NCI-H1436 treated with DMSO at 0.1 percent for 48 hours (cell line): ENCODE measurements around the gene STK11.
"Not testable (repeated sequence)": the region's sequence is repeated elsewhere in the genome, so short reads cannot be mapped to it uniquely, and the experiment has no call there.

Source experiments
- DNase-seq: peaks from one replicate; lab custom pipeline; 2025; lab: John Stamatoyannopoulos, UW

Gene STK11

GRCh38 chr19:1237027-1237659 lies 31.6 kb downstream of the STK11 start:
- no peak for DNase-seq

DNA sequence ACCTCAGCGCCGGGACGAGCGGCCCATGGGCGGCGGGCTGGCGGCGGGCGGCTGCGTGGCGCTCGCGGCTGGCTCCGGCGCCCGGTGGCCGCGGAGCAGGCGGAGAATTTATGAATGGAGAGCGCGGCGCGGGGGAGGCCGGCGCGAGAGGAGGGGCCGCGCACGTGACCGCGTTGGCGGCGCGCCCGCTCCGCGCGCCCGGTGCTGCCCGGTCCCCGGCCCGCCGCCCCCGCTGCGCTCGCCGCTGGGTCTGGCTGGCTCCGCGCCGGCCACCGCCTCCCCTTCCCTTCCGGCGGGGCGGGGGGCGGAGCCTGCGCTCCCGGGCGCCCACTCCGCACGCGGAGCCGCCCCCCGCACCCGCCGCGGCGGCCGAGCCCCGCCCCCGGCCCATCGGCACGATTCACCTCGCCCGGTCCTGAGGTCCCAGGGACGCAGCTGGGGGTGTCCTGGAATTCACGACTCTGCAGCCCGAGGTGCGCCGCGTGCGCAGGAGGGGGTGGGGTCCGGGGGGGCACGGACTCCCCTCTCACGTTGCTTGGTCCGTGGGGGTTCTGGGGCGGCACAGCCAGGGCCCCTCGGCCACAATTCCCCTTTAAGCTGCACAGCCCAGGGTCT lies 32.3 kb downstream of the STK11 start, which contains the start of gene CBARP:
TSS of gene CBARP (minus strand) at position 252 of the 615 bp plus-strand sequence. CDS start 1,905 bp downstream, outside the sequence.
- DNase-seq = no peak

- no peak for DNase-seq
These were observed 33.1 kb downstream of the STK11 start for GRCh38 chr19:1238369-1239303.

DNA sequence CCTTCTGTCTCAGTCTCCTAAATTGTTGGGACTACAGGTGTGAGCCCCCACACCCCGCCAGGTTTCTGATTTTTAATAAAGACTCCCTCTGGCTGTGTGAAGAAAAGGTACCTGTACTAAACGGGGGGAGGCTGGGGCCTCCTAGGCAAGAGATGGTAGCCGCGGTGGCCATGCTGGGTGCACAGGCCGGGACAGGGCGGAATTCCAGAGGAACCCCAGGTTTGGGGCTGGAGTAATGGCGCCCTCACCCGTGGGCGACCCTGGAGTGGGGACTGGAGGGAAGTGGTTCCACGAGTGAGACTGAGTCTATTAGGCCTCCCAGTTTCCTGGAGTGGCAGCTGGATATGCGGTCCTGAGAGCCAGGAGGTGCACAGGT lies 33.8 kb downstream of the STK11 start:
- no peak for DNase-seq

DNA sequence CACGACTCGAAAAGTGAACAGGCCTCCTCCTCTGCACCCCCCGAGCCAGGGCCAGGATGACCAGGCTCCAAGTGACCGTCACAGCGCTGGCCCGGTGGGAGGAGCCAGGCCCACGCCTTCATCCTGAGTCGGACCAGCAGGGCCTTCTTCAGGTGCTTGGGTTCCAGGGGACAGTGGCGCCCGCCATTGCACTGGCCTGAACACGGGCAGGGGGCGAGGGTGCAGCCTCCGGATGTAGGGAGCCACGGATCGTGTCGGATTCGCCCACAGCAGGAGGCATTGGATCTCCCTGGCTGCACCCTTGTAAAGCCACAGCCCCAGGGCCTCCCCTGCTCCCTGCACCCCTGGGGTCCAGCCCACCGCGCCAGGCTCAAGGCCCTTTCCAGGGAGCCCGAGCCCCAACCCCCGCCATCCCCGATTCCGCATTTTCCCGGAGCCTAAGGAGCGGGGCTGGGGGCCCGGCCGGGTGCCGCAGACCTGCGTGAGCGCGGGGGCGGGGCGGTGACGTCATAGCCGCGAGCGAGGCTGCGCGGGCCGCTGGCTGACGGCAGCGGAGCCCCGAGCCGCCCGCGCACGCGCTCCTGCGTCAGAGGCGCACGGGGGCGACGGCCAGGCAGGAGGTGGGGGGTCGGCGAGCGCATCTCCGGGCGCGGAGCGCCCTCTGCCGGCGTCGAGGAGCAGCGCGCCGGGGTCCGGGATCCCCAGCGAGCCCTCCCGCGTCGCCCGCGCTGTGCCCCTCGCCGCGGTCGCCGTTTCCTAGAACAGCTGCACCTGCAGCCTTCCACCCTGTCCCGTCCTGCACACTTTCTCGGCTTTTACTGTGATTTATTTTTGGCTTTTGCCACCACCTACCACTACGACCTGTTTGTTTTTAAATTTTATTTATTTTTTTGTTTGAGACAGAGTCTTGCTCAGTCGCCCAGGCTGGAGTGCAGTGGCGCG lies 34.5 kb downstream of the STK11 start:
- no peak for DNase-seq

DNA sequence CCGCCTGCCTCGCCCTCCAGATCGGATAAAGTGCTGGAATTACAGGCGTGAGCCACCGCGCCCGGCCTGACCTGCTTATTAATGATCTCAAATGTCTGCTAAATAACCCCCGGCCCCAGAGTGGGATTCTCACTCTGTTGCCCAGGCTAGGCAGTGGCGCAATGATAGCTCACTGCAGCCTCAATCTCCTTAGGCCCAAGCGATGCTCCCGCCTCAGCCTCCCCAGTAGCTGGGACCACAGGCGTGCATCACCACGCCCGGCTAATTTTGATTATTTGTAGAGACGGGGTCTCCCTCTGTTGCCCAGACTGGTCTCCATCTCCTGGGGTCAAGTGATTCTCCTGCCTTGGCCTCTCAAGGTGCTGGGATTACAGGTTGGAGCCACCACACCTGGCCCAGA lies 35.3 kb downstream of the STK11 start:
- DNase-seq = no peak

DNA sequence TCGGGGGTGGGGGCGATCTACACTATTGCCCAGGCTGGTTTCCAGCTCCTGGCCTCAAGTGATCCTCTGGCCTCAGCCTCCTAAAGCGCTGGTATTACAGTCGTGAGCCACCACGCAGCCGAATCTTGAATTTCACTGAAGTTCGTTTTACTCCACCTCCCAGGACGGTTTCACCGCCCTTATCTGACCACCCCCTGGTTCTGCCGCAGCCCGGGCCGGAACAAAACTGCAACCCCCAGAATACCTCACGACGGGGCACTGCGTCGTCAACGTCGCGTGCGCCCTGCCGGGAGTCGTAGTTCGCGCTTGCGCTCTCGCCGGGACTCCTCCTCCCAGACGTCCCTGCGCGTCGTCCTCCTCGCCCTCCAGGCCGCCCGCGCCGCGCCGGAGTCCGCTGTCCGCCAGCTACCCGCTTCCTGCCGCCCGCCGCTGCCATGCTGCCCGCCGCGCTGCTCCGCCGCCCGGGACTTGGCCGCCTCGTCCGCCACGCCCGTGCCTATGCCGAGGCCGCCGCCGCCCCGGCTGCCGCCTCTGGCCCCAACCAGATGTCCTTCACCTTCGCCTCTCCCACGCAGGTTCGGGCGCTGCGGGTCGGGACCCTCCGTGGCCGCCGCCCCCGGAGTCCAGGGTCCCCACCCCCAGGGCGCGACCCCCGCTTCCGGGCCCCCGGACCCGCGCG lies 36.0 kb downstream of the STK11 start, which contains the start of gene ATP5F1D:
TSS of gene ATP5F1D (plus strand) at position 335 of the 679 bp plus-strand sequence. CDS start at position 435, 100 bp downstream.
- DNase-seq = peak; percentile 55

GRCh38 chr19:1243768-1244692 lies 38.5 kb downstream of the STK11 start:
- no peak for DNase-seq

DNA sequence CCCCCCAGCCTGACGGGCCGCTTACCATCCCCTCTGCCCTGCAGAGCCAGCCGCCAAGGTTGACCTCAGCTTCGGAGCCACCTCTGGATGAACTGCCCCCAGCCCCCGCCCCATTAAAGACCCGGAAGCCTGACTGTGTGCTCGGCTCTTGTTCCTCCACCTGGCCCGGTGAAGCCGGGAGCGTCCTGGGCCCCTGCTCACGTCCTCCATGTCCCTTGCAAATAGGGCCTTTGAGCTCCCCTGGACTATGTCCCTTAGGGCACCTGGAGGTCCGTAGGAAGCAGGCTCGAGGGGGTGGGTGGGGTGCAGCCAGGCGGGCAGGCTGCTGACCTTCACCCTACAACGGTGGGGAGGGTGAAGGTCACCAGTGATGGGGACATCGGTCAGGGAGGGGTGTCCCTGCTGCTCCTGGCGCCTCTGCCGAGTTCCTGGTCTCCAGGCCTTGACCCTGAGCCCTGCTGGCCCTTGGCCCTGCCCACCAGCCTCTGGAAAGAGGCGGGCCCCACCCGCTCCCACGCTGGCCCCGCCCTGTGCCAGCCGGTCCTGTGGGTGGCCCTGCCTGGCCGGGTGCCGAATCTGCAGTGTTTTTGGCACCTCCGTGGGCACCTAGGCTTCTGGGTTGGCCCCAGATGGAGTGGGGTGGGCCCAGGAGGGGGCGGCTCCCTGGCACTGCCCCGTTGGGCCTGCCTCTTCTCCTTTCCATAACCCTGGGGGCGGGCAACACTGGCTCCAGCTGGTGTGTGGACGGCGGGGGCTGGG lies 39.3 kb downstream of the STK11 start:
- no peak for DNase-seq

DNA sequence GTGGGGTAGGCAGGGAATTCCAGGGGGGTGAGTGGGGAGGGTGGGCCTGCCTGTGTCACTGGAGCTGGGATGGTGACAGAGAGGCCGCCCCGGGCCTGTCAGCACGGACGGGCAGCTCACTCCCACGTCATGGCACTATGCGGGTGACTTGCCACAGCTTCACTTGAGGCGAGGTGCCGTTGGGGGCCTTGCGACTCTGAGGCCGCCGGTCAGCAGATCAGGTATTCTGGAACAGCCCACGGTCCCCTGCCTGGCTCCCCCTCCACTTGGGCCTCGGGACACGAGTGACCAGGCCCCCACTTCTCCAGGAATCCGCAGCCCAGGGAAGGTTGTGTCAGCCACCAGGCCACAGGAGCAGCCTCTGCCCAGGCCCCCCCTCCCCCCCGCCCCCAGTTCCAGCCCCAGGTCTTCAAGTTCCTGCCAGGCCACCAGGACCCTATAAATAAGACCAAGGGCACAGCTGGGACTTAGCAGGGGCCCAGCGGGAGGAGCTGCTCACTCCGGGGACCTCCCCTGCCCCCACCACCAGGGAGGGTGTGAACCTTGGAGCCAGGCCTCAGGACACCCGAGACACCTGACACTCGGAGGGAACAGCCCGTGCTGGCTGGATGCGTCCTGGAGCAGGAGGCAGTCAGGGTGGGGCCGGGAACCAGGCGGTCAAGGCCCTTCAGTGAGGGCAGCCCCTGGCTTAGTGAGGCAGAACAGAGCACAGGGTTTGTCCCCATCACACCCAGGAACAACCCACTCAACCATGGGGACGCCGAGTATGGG lies 40.1 kb downstream of the STK11 start:
- no peak for DNase-seq

DNA sequence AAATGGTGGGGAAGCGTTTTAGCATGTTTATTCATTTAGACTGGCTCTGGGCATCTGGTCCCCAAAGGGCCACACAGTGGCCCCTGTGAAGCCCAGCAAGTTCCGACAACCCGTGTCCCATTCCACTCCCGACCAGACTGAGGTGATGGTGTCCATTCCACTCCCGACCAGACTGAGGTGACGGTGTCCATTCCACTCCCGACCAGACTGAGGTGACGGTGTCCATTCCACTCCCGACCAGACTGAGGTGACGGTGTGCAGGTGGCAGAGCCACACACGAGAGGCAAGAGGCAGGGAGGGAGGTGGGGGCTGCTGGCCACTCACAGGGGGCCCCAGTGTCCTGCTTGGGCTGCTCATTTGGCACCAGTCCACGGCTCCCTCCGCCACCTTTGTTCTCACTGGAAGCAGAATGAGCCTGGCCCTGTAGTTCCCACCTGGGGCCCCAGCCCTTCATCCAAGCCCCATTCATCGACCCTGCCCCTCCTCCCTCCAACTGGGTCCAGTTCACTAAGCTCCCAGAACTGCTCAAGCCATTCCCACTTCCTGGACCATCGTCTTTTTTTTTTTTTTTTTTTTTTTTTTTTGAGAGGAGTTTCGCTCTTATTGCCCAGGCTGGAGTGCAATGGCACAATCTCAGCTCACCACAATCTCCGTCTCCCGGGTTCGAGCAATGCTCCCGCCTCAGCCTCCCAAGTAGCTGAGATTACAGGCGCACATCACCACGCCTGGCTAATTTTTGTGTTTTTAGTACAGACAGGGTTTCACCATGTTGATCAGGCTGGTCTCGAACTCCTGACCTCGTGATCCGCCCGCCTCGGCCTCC lies 40.9 kb downstream of the STK11 start:
- DNase-seq = not testable (repeated sequence)

DNA sequence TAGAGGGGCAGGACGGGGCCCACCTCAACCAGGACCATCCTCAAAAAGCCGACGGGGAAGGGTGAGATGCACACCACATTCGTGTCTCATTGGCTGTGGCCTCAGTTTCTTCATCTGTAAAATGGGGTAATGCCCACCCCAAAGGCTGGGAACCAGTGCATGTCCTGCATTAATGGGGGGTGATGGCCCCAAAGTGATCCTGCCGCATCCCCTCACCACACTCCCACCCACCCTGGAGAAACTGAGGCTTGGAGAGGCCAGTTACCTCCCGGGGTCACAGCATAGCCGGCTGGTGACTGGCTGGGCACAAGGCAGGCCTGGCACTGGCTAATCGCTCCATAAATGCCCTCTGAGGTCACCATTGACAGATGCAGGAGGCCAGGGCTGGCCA lies 42.2 kb downstream of the STK11 start:
- DNase-seq = no peak

DNA sequence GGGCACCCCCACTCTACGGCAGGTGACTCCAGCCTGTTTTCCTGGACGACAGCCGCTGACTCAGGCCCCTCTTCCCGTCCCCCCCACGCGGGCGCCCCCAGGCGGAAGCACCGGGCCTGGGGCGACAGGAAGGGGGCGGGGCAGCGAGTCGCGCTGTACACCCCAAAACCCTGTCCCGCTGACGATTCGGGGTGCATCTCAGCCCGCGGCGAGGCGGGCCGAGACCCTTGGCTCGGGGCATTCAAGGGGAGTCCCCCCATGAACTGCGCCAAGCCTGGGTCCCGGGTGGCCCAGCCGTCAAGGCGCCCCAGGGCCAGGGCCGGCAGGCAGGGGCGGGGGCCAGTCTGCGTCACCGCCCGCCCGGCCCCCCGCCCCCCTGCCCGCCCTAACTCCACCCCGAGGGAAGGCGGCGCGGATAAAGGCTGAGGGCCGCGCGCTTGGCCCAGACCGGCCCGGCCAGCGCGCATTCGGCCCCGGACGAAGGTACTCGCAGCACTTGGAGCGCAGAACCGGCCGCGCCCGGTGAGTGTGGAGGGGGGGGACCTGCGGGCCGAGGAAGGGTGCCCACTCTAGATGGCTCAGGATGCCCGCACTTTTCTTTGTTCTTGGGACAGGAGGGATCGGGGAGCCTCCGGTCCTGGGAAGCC lies 42.7 kb downstream of the STK11 start, which contains the start of gene MIDN:
TSS of gene MIDN (plus strand) at position 445 of the 647 bp plus-strand sequence. CDS start 1,714 bp downstream, outside the sequence.
- no peak for DNase-seq

- DNase-seq = no peak
These were observed 43.3 kb downstream of the STK11 start for GRCh38 chr19:1248786-1249297.

GRCh38 chr19:1249298-1249989 lies 43.9 kb downstream of the STK11 start:
- DNase-seq = peak; percentile 90

- DNase-seq = no peak
These were observed 44.4 kb downstream of the STK11 start for GRCh38 chr19:1249990-1250436.
